GM19099 (cell line): ENCODE measurements around the gene BDKRB1.

ENCODE experiments used
- POLR2A ChIP-seq: IDR thresholded peaks from 3 replicates; pipeline ENCODE4 v1.6.1; 2011; ENCODE audit warnings: low read depth; ENCODE audit not compliant: insufficient read length; ENCODE audit errors: extremely low read depth

Gene BDKRB1

GRCh38 chr14:96225213-96225612, 30.8 kb upstream of the BDKRB1 start:
- TF ChIP-seq POLR2A = no peak

GRCh38 chr14:96225745-96226151, 30.3 kb upstream of the BDKRB1 start:
- TF ChIP-seq POLR2A = no peak

GRCh38 chr14:96227428-96227827, 28.6 kb upstream of the BDKRB1 start:
- TF ChIP-seq POLR2A = no peak

DNA sequence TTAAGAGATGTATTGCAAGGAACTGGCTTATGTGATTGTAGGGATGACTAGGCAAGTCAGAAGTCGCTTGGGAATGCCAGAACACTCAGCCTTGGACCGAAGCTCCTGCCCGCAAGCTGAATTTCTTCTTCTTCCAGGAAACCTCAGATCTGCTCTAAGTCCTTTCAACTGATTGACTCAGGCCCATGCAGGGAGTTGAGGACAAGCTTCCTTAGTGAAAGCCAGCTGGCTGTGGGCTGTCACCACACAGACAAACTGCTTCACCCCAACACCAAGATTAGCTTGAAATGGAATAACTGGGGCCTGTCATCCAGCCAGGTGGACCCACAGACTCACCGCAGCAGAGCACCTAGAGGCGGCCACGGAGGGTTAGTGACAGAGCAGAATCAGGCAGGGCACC, 26.7 kb upstream of the BDKRB1 start:
- TF ChIP-seq POLR2A = no peak

DNA sequence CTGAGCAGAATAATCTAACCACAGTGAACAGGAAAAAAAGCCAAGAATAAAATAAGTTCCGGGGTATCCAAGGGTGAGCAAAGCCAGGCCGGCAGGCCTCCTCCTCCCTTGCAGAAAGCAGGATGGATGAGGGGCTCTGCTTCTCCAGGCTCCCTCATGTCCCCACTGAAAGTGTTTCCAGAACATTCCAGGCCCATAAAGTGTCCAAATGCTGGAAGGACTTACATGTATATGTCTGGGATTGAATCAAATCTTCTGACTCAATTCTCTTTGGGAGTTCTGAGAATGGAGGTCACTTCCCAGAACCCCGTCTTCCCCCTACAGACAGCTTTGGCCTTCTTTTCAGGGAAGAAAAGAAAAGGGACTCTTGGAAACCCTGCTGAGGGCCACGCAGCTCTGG, 25.0 kb upstream of the BDKRB1 start:
- no peak for TF ChIP-seq POLR2A

GRCh38 chr14:96231526-96232130, 24.4 kb upstream of the BDKRB1 start:
- no peak for TF ChIP-seq POLR2A

GRCh38 chr14:96232506-96232905, 23.5 kb upstream of the BDKRB1 start:
- no peak for TF ChIP-seq POLR2A

GRCh38 chr14:96233661-96234060, 22.3 kb upstream of the BDKRB1 start:
- TF ChIP-seq POLR2A = no peak

GRCh38 chr14:96235426-96235825, 20.6 kb upstream of the BDKRB1 start:
- no peak for TF ChIP-seq POLR2A

DNA sequence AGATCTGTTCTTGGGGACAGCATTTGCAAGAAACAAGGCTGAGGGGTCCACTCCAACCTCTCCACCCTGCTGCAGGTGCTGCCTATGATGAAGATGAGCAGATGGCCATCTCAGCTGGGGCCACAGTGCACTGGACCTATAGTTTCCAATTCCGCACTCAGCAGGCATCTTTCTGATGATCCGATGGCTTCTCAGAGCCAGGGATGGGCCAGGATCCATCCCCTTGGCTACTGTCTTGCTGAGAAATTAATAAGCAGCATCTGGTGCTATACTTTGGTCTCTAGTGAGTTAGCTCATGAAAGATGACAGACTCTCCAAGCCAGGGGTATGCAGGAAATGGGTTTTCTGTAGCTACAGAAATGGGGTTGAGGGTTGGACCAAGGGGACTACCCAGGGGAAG, 18.4 kb upstream of the BDKRB1 start:
- TF ChIP-seq POLR2A = no peak

GRCh38 chr14:96238676-96239265, 17.2 kb upstream of the BDKRB1 start:
- no peak for TF ChIP-seq POLR2A

- no peak for TF ChIP-seq POLR2A
These were observed 16.3 kb upstream of the BDKRB1 start for GRCh38 chr14:96239711-96240141.

GRCh38 chr14:96240641-96241040, 15.4 kb upstream of the BDKRB1 start:
- TF ChIP-seq POLR2A = no peak

GRCh38 chr14:96242126-96242525, 13.9 kb upstream of the BDKRB1 start:
- TF ChIP-seq POLR2A = no peak

GRCh38 chr14:96243785-96244184, 12.2 kb upstream of the BDKRB1 start:
- TF ChIP-seq POLR2A = no peak

GRCh38 chr14:96245710-96246538, 10.1 kb upstream of the BDKRB1 start:
- TF ChIP-seq POLR2A = no peak
